WTC11 (cell line): ENCODE measurements around the gene ARHGAP15. TPM values are rescaled to one million over a fixed set of nuclear protein-coding genes. Genes with fewer than 3 reads are reported as not detected.

Source experiments
- ATAC-seq: fragments of 200-7000 bp; cut with Tn5 transposase; 2 replicates; pipeline ENCODE4 v1.10.0; 2021; ENCODE audit warnings: mild to moderate bottlenecking, moderate library complexity
- CTCF ChIA-PET: fragments of 300-600 bp; sonication (Branson Sonifier 250); formaldehyde crosslinking; loops from one replicate; lab custom pipeline; 2021; ENCODE audit warnings: antibody characterized with exemption; lab: Charles Lee
- POLR2A ChIA-PET: fragments of 350-600 bp; sonication (Branson Sonifier 250); formaldehyde crosslinking; loops from one replicate; lab custom pipeline; 2021; ENCODE audit warnings: antibody characterized with exemption; lab: Charles Lee
- DNase-seq: peaks from one replicate; pipeline ENCODE4 v3.0.0; 2021; ENCODE audit warnings: low spot score
- H3K27ac Mint-ChIP-seq: 2 replicates; pipeline ENCODE4 v1.8.0; 2021; ENCODE audit warnings: mixed read lengths
- H3K27me3 Mint-ChIP-seq: 2 replicates; pipeline ENCODE4 v1.8.0; 2021; ENCODE audit warnings: low read depth, mild to moderate bottlenecking, moderate library complexity, mixed read lengths
- H3K36me3 Mint-ChIP-seq: 2 replicates; pipeline ENCODE4 v1.8.0; 2021; ENCODE audit warnings: mixed read lengths
- H3K4me1 Mint-ChIP-seq: 2 replicates; pipeline ENCODE4 v1.8.0; 2022; ENCODE audit warnings: mixed read lengths
- H3K4me3 Mint-ChIP-seq: 2 replicates; pipeline ENCODE4 v1.8.0; 2021; ENCODE audit warnings: mild to moderate bottlenecking, moderate library complexity, mixed read lengths
- H3K9me3 Mint-ChIP-seq: 2 replicates; pipeline ENCODE4 v1.8.0; 2021; ENCODE audit warnings: mixed read lengths
- JUN ChIP-seq: sonication (generic); formaldehyde crosslinking; IDR thresholded peaks from 2 replicates; pipeline ENCODE4 v1.8.0; 2023; ENCODE audit warnings: mild to moderate bottlenecking, missing genetic modification reagents
- KAT7 ChIP-seq: sonication (generic); formaldehyde crosslinking; IDR thresholded peaks from 2 replicates; pipeline ENCODE4 v1.8.1; 2023; ENCODE audit warnings: missing genetic modification reagents, mild to moderate bottlenecking, borderline replicate concordance
- MAX ChIP-seq: sonication (generic); formaldehyde crosslinking; IDR thresholded peaks from 2 replicates; pipeline ENCODE4 v1.8.0; 2022; ENCODE audit warnings: mild to moderate bottlenecking, missing genetic modification reagents
- MYBL2 ChIP-seq: sonication (generic); formaldehyde crosslinking; IDR thresholded peaks from 2 replicates; pipeline ENCODE4 v1.8.1; 2023; ENCODE audit warnings: mild to moderate bottlenecking, moderate library complexity, missing genetic modification reagents
- NFE2L1 ChIP-seq: sonication (generic); formaldehyde crosslinking; IDR thresholded peaks from 2 replicates; pipeline ENCODE4 v1.8.1; 2023; ENCODE audit warnings: missing genetic modification reagents
- PRRX2 ChIP-seq: fragments of 250-450 bp; sonication (Bioruptor Pico); IDR thresholded peaks from 2 replicates; pipeline ENCODE4 v1.8.0; 2021; ENCODE audit warnings: mild to moderate bottlenecking
- TCF7 ChIP-seq: sonication (generic); formaldehyde crosslinking; IDR thresholded peaks from 2 replicates; pipeline ENCODE4 v1.8.0; 2022; ENCODE audit warnings: mild to moderate bottlenecking, low read depth, missing genetic modification reagents, moderate library complexity
- ZNF317 ChIP-seq: sonication (generic); formaldehyde crosslinking; IDR thresholded peaks from 2 replicates; pipeline ENCODE4 v1.8.1; 2023; ENCODE audit warnings: low read depth, mild to moderate bottlenecking, moderate library complexity, missing genetic modification reagents, borderline replicate concordance
- ZNF396 ChIP-seq: fragments of 250-450 bp; sonication (Bioruptor Pico); IDR thresholded peaks from 2 replicates; pipeline ENCODE4 v1.8.0; 2021; ENCODE audit warnings: mild to moderate bottlenecking, moderate library complexity, borderline replicate concordance
- ZNF532 ChIP-seq: fragments of 250-450 bp; sonication (Bioruptor Pico); IDR thresholded peaks from 2 replicates; pipeline ENCODE4 v1.9.0; 2021; ENCODE audit warnings: mild to moderate bottlenecking, borderline replicate concordance
- total RNA-seq: library from RNA; stranded (reverse); gene quantifications from 3 replicates; pipeline ENCODE4 v1.2.3, GENCODE V29; 2021
- TF ChIP-seq, protein P1 (sequence below): sonication (generic); formaldehyde crosslinking; IDR thresholded peaks from 2 replicates; pipeline ENCODE4 v1.8.0; 2022; ENCODE audit warnings: missing genetic modification reagents
- TF ChIP-seq, protein P2 (sequence below): fragments of 200-600 bp; IDR thresholded peaks from 2 replicates; pipeline ENCODE4 v1.8.0; 2022; ENCODE audit warnings: antibody characterized with exemption
- TF ChIP-seq, protein P3 (sequence below): sonication (generic); formaldehyde crosslinking; IDR thresholded peaks from 2 replicates; pipeline ENCODE4 v1.8.1; 2022; ENCODE audit warnings: mild to moderate bottlenecking, missing genetic modification reagents, moderate library complexity, borderline replicate concordance
- TF ChIP-seq, protein P4 (sequence below): sonication (generic); formaldehyde crosslinking; IDR thresholded peaks from 2 replicates; pipeline ENCODE4 v1.8.1; 2022; ENCODE audit warnings: missing genetic modification reagents, borderline replicate concordance
- TF ChIP-seq, protein P5 (sequence below): sonication (generic); formaldehyde crosslinking; IDR thresholded peaks from 2 replicates; pipeline ENCODE4 v1.8.1; 2023; ENCODE audit warnings: mild to moderate bottlenecking, missing genetic modification reagents

Gene ARHGAP15
- total RNA-seq, 1 experiment from 2014 or later = 0.28 TPM

DNA sequence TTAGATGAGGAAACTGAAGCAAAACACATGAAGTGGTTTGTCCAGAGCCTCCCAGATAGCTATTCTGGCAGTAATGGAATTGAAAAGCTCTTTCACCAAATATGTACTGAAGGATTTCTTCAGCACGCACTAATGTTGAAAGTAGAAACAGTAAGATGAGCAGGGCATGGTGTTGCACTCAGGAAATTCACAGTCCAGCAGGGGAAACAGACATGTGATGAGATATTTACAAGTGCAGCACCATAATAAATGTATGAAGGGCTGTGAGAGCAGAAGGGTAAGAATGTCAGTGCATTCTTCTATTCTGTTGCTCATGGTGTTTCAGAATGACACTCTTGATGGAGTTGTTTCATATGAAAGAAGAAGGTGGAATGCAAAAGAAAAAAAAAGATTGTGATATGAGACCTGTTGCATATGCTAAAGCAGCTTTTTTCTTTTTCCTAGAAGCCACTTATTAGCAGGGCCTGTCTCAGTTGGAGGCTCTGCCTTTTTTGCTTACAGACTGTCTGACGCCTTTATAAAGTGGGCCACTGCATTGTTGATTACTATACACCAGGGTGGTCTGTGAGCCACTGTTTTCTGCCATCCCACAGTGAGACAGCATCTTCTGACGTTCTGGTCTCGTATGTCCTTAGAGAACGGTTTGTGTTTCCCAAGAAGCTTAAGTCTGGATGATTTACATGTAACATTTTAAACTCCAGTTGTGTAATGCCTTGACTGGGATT is 516.9 kb downstream of the ARHGAP15 start (continued):
- TF ChIP-seq, protein P1, sequence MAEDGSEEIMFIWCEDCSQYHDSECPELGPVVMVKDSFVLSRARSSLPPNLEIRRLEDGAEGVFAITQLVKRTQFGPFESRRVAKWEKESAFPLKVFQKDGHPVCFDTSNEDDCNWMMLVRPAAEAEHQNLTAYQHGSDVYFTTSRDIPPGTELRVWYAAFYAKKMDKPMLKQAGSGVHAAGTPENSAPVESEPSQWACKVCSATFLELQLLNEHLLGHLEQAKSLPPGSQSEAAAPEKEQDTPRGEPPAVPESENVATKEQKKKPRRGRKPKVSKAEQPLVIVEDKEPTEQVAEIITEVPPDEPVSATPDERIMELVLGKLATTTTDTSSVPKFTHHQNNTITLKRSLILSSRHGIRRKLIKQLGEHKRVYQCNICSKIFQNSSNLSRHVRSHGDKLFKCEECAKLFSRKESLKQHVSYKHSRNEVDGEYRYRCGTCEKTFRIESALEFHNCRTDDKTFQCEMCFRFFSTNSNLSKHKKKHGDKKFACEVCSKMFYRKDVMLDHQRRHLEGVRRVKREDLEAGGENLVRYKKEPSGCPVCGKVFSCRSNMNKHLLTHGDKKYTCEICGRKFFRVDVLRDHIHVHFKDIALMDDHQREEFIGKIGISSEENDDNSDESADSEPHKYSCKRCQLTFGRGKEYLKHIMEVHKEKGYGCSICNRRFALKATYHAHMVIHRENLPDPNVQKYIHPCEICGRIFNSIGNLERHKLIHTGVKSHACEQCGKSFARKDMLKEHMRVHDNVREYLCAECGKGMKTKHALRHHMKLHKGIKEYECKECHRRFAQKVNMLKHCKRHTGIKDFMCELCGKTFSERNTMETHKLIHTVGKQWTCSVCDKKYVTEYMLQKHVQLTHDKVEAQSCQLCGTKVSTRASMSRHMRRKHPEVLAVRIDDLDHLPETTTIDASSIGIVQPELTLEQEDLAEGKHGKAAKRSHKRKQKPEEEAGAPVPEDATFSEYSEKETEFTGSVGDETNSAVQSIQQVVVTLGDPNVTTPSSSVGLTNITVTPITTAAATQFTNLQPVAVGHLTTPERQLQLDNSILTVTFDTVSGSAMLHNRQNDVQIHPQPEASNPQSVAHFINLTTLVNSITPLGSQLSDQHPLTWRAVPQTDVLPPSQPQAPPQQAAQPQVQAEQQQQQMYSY = no peak
- TF ChIP-seq, protein P2, sequence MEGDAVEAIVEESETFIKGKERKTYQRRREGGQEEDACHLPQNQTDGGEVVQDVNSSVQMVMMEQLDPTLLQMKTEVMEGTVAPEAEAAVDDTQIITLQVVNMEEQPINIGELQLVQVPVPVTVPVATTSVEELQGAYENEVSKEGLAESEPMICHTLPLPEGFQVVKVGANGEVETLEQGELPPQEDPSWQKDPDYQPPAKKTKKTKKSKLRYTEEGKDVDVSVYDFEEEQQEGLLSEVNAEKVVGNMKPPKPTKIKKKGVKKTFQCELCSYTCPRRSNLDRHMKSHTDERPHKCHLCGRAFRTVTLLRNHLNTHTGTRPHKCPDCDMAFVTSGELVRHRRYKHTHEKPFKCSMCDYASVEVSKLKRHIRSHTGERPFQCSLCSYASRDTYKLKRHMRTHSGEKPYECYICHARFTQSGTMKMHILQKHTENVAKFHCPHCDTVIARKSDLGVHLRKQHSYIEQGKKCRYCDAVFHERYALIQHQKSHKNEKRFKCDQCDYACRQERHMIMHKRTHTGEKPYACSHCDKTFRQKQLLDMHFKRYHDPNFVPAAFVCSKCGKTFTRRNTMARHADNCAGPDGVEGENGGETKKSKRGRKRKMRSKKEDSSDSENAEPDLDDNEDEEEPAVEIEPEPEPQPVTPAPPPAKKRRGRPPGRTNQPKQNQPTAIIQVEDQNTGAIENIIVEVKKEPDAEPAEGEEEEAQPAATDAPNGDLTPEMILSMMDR = no peak

DNA sequence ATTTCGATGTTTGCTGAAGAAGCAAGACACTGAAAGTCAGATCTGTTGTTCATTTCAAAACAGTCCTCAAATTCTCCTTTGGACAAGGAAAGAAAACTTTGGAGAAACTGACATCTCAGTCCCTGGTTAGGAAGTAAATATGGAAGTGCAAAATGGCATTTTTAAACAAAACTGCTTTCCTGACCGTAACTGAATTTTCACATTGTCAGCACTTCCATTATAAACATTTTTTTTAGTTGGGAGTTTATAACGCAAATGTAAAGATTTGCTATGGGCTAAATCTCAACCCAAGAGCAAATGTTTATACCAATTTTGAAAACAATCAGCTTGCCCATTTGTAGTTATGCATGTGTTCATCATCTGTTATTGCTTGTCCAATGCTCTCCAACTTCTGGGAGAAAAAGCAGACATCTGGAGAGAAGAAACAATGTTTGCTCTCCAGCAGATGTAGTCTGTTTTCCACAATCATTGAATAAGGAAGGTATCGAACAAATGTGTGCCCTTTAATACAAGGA is 520.1 kb downstream of the ARHGAP15 start:
- H3K4me3 Mint-ChIP-seq = no peak overlapping the region
- no peak for DNase-seq
- H3K9me3 Mint-ChIP-seq = peaks cover 23% of the 10 kb centered on the region
- H3K36me3 Mint-ChIP-seq = peaks cover 13% of the 10 kb centered on the region
- H3K27ac Mint-ChIP-seq = no peak overlapping the region
- CTCF ChIA-PET = no interaction called here
- POLR2A ChIA-PET = no interaction called here
- H3K4me1 Mint-ChIP-seq = peaks cover 4% of the 10 kb centered on the region; the same call in 1 of the 2 replicates
- TF ChIP-seq MAX (CRISPR knock-in tag) (no peak), KAT7 (CRISPR knock-in tag) (no peak), NFE2L1 (CRISPR knock-in tag) (no peak), ZNF317 (no peak), ZNF532 (CRISPR knock-in tag) (no peak), PRRX2 (CRISPR knock-in tag) (no peak), TCF7 (CRISPR knock-in tag) (no peak), JUN (CRISPR knock-in tag) (no peak), ZNF396 (CRISPR knock-in tag) (no peak), MYBL2 (CRISPR knock-in tag) (no peak)
- TF ChIP-seq, protein P3, sequence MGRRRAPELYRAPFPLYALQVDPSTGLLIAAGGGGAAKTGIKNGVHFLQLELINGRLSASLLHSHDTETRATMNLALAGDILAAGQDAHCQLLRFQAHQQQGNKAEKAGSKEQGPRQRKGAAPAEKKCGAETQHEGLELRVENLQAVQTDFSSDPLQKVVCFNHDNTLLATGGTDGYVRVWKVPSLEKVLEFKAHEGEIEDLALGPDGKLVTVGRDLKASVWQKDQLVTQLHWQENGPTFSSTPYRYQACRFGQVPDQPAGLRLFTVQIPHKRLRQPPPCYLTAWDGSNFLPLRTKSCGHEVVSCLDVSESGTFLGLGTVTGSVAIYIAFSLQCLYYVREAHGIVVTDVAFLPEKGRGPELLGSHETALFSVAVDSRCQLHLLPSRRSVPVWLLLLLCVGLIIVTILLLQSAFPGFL (CRISPR knock-in tag) = no peak
- TF ChIP-seq, protein P4, sequence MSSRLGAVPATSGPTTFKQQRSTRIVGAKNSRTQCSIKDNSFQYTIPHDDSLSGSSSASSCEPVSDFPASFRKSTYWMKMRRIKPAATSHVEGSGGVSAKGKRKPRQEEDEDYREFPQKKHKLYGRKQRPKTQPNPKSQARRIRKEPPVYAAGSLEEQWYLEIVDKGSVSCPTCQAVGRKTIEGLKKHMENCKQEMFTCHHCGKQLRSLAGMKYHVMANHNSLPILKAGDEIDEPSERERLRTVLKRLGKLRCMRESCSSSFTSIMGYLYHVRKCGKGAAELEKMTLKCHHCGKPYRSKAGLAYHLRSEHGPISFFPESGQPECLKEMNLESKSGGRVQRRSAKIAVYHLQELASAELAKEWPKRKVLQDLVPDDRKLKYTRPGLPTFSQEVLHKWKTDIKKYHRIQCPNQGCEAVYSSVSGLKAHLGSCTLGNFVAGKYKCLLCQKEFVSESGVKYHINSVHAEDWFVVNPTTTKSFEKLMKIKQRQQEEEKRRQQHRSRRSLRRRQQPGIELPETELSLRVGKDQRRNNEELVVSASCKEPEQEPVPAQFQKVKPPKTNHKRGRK (CRISPR knock-in tag) = no peak
- TF ChIP-seq, protein P5, sequence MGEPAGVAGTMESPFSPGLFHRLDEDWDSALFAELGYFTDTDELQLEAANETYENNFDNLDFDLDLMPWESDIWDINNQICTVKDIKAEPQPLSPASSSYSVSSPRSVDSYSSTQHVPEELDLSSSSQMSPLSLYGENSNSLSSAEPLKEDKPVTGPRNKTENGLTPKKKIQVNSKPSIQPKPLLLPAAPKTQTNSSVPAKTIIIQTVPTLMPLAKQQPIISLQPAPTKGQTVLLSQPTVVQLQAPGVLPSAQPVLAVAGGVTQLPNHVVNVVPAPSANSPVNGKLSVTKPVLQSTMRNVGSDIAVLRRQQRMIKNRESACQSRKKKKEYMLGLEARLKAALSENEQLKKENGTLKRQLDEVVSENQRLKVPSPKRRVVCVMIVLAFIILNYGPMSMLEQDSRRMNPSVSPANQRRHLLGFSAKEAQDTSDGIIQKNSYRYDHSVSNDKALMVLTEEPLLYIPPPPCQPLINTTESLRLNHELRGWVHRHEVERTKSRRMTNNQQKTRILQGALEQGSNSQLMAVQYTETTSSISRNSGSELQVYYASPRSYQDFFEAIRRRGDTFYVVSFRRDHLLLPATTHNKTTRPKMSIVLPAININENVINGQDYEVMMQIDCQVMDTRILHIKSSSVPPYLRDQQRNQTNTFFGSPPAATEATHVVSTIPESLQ (CRISPR knock-in tag) = no peak
- TF ChIP-seq, protein P1 = no peak
- TF ChIP-seq, all 79 proteins: peak for 0
- H3K27me3 Mint-ChIP-seq = no peaks in the 10 kb centered on the region
- ATAC-seq = no peak
